Left hindlimb (tissue), 1 donor: ENCODE measurements around the gene ACAD11.
"Not testable (repeated sequence)": the region's sequence is repeated elsewhere in the genome, so short reads cannot be mapped to it uniquely, and the experiment has no call there.

Experiments
- DNase-seq: peaks from one replicate; pipeline ENCODE4 v3.0.0-alpha.2; 2018

Gene ACAD11

DNA sequence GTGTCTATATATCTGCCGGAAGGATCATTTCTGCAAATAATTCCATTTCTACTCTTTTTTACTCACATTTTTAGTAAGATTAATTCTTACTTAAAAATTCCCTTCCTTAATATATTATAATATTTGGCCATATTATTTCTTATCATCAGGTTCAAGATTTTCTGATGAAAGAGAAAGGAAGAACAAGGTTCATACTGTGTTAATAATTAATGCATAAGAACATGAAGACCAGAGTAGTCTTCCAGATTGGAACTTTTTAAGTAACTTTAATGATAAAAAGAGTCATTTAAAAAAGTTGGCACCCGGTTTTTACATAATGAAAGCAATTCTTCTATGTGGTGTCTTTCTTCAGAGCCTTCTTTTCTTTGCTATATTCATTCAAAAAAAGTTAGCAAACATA is 61.9 kb downstream of the ACAD11 start:
- no peak for DNase-seq

DNA sequence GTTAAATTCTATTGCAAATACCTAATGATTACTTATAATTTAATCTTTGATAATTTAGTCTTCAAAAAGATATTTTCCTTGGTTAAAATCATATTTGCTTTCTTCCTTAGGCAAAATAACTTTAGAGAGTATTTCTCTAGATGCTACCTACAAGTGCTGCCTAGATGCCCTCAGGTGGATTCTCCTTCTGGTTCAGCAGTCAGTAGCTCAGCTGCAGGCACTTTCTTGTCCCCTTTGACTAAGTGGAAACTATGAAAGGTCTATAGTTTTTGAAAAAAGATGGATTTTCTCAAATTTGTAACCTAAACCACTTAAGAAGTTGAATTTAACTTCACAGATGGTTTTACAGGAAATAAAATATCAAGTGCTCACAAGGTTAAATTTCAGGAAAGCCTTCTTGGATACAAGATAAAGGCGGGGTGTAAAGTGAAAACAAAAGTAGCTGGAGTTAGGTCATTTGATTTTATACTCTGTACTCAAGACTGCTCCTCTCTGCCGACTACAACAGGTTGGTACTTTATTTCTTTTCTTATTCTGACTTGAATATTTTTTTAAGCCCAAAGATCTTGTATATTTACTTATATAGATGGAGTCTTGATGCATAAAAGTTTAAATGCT is 62.7 kb downstream of the ACAD11 start, which contains the start of gene ACKR4:
Gene ACKR4, plus strand, starts transcription at position 455 of the 618 bp plus-strand sequence. CDS start 3,128 bp downstream, outside the sequence.
- no peak for DNase-seq

DNA sequence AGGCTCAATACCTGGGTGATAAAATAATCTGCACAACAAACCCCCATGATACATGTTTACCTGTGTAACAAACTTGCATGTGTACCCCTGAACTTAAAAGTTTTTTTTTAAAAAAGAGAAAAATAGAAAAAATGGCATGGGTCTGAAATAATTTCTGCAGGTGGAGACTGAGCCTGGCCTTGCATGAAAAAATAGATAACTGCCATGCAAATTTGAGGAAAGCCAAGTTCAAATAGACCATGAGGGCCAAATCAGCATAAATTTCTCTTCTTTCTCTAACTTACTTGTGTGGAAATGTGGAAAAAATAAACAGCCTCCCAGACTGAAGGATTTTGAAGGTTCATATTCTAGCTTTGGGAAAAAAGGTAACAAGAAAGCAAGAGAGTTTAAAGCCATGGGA is 63.3 kb downstream of the ACAD11 start:
- no peak for DNase-seq

DNA sequence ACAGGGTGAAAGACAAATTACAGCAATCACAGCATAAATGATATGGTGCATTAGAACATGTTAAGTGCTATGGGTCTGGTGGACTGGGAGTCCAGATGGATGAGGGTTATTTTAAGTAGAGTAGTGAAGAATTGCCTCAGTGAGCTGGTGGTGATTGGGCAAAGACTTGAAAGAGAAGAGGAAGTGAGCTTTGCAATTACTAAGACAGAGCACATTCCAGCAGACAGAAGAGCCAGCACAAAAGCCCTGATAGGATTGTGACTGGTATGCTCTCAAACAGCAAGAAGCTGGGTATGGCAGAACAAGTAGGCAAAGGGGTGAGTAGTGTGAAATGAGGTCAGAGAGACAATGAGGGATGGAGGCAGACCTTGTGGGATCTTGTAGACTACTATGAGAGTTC is 64.6 kb downstream of the ACAD11 start:
- no peak for DNase-seq

DNA sequence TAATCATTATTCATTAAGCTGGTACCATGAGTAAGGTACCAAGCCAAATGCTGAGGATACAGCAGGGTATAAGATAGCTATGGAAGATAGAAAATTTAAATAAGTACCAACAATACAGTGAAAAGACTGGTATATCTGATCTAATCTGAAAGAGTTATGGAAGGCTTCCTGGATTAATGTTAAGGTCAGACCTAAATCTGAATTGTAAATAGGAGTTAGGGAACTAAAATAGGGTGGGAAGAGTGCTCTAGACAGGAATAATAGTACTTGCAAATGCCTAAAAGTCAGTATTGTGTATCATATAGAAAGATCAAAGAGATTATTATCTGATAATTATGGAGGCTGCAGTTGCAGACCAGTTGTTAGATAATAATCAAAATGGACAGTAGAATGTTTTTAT is 65.1 kb downstream of the ACAD11 start:
- no peak for DNase-seq

DNA sequence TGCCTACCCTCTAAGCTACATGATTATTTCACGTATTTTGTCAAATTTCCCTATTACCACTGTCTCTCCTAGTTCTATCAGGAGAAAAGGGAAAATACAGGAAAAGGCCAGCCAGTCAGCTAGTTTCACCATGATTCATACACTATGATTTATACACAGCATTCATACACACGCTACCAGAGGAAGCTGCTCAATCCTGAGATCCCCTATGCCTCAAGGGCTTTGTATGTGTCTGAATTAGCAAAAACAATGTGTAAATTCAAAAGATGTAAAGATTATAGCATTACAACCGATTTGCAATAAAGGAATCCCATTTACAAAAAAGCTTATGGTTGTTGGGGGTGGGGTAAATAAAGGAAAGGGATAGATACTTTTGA is 65.7 kb downstream of the ACAD11 start:
- no peak for DNase-seq

DNA sequence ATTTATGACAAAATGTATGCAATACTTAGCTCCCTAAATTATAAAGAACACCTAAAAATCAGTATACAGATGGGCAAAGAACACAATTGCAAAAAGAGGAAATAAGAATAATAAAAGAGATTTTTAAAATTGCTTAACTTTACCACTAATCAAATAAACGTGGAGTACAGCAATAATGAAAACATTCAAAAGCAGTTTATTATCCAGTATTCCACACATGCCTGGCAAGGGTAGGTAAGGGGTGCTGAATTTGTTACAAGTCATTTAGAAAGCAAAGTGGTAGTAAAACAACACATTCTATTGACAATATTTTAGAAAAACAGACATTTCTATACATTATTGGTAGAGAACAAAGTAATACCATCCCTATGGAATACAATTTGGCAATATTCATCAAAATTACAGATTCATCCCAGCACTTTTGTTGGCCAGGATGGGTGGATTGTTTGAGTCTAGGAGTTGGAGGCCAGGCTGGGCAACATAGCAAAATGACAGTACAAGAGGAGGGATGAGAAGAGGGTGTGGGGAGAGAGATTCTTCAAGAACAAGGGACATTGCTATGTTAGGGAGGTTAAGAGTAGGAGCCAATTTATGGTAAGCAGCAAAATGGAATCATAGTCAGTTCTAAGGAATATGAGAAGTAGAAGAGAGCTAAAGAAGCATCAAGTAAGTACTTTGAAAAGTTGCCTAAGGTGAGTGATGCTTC is 66.2 kb downstream of the ACAD11 start:
- no peak for DNase-seq

DNA sequence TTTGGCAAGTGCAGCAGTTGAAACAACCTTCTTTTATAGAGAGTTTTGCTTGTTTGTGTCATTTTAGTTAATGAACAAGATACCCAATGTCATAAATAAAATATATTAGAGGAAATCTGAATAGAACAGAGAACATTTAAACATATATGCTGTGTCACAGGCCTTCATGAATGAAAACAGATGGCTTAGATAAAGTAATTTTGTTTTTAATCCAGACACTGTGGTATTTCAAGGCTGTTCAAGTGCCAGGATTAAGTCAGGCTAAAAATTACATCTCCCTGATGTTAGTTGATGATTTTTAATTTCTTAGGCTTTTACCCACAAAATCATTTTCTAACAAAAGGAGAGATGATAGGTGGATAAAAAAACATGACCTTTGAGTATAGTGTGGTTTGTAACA is 67.4 kb downstream of the ACAD11 start:
- no peak for DNase-seq

DNA sequence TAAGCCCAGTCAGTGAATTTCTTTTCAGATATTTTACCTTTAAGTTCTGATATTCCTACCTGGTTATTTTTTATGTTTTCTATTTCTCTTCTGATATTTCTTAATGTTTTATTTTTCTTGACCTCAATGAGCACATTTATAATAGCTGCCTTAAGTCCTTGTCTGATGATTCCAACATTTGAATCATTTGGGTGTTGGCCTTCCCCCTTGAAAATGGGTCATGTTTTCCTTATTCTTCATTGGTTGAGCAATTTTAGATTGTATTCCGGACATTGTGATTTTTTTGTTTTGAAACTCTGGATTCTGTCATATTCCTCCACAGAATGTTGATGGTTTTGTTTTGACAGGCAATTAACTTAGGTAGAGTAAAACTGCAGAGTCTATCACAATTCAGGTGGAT is 72.2 kb downstream of the ACAD11 start:
- no peak for DNase-seq

DNA sequence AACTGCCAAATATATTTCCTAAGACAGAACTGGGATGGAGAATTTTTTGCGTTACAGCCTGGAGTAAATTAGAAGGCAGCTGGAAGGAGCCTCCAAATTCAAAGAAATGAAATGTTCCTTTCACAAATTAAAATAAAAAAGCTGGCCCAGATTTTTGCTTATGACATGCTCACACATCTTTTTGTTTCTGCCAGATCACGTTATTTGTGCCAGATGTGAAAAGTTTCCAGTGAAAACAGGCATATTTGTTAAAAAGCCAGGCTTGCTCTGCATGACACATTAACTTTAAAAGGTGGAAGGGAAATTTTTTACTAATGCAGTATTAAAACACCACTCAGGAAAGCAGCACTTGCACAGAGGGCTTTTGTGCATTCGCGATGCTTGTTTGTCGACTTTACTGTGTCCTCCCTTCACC is 85.8 kb downstream of the ACAD11 start:
- peak; percentile 46 for DNase-seq

DNA sequence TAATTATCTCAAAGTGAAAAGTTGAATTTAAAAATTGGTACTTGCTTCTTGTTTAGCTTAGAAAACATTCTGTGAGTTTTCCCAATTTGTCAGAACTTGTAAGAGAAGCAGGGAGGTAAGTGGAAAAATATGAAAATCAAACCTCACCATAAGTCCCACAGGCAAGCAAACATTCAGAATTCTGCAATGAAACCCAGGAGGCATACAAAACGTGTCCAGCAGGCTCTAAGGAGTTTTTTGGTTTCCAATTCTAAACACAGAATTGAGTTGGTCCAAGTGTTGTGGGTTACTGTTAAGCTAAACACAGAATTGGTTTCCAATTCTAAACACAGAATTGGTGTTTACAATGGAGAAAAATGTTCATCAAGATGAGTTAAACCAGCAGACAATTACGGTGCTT is 89.6 kb downstream of the ACAD11 start:
- DNase-seq = no peak

DNA sequence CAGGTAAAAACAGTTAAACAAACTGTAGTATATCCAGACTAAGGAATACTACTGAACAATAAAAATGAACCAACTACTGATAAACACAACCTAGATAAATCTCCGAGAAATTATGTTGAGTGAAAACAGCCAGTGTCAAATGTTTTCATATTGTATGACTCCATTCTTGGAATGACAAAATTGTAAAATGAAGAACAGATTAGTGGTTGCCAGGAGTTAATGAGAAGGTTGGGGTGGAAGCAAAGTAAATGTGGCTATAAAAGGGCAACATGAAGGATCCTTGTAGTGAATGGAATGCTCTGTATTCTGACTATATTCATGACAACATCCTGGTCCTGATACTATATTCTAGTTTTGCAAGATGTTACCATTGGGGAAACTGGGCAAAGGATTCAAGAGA is 90.0 kb downstream of the ACAD11 start:
- DNase-seq = no peak

DNA sequence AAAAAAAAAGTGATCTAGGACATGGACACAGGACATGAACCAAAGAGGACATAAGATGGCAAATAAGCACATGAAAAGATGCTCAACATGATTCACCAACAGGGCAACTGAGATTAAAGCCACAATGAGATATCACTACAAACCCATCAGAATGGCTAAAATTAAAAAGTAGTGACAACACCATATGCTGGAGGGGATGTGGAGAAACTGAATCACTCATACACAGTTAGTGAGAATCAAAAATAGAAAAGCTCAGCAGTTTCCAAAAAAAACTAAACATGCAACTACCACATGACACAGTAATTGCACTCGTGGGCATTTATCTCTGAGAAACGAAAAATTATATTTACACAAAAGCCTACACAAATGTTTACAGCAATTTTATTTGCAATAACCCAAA is 90.5 kb downstream of the ACAD11 start:
- no peak for DNase-seq

DNA sequence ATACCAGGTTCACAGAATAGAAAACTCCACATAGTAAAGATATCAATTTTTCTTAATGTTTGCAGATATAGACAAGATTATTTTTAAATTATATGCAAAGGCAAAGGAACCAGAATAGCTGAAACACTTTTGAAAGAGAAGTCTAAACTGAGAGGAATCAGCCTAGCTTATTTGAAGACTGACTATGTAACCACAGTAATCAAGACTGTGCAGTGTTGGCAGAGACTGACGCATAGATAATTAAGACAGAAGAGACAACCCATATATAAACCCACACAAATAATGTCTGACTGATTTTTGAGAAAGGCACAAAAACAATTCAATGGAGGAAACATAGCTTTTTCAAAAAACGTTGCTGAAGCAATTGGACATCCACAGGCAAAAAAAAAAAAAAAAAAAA is 91.2 kb downstream of the ACAD11 start:
- no peak for DNase-seq

DNA sequence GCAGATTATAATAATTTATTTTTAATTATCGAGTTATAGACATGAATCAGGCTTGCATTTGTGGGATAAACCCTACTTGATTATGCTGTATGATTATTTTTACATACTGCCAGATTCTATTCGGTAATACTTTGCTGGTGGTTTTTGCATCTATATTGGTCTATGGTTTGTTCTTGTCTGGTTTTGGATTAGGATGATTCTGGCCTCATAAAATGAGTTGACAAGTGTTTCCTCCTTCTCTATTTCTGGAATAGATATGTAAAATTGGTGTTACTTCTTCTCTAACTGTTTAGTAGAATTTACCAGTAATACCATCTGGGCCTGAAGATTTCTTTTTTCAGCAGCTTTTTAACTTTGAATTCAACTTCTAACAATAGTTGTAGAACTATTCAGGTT is 95.5 kb downstream of the ACAD11 start:
- no peak for DNase-seq

DNA sequence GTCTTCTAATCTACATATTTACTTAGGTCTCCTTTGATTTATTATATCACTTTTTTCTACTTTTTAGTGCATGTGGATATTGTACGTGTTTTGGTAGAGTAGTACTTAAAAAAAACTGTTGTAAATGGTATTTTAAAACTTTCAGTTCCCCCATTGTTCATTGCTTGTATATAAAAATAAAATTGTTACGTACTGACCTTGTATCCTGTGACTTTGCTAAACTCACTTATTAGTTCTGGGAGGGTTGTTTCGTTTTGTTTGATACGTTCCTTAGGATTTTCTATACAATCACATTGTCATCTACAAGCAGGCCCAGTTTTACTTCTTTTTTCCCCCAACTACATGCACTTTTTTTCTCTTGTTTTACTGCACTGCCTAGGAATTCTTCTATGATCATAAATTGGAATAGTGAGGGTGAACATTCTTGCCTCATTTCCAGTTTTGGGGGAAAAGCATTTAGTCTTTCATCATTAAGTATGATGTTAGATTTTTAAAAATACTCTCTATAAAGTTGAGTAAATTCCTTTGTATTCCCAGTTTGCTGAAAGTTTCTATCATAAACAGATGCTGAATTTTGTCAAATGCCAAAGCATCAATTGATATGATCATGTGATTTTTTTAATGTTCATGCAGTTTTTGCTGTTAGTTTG is 96.1 kb downstream of the ACAD11 start:
- DNase-seq = no peak

DNA sequence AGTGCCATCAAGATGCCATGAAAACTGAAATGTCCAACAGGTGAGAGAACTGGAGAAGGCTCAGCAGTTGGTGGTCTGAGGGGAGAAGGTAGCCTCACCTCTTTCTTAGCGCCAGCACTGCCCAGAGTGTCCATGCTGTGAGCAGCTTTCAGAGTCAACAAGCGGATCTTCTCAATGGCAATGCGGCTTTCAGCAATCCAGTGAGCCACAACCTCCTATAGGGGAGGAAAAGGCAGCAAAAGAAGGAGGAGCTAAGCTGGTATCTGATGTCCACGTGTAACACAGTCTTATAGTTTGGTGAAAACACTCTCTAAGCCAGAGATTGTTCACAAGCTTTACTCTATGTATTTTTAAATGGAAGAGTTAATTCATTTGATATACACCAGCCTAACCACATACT is 98.6 kb downstream of the ACAD11 start:
- DNase-seq = no peak

DNA sequence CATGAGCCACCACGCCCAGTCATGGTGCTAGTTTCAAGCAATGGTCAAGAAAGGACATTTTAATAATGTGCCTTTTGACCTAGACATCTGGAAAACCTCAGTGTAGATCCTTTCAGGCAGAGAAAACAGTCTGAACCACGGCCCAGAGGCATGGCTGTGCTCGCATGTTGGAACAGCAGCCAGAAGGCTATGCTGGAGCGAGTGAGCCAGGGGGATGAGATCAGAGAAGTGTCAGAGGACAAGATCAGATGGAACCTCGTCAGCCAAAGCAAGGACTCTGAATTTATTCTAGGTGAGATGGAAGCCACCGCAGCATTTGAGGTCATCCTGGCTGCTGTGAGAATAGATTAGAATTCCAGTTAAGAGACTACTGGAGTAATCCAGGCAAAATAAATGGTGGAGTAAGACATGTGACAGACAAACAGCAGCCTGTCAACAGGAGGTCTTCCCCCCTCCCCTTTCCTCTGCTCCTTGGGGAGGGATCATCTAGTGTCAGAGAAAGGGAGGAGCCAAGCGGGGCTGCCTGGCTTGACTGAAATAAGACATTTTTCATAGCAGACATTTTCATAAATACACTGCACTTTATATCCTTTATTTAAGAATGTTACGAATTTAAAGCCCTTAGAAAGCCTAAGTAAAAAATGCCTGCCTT is 103.0 kb downstream of the ACAD11 start:
- peak; percentile 56 for DNase-seq

DNA sequence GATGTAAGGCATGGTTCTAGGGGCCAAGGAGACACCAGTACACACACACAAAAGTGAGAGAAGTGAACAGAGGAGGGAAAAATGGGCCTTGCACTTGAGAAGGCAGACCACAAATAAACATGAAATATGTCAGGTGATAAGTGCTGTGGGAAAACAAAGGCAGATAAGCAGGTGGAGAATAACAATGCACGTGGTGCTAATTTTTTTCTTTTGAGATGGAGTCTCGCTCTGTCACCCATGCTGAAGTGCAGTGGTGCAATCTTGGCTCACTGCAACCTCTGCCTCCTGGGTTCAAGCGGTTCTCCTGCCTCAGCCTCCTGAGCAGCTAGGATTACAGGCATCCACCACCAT is 103.6 kb downstream of the ACAD11 start:
- DNase-seq = not testable (repeated sequence)

DNA sequence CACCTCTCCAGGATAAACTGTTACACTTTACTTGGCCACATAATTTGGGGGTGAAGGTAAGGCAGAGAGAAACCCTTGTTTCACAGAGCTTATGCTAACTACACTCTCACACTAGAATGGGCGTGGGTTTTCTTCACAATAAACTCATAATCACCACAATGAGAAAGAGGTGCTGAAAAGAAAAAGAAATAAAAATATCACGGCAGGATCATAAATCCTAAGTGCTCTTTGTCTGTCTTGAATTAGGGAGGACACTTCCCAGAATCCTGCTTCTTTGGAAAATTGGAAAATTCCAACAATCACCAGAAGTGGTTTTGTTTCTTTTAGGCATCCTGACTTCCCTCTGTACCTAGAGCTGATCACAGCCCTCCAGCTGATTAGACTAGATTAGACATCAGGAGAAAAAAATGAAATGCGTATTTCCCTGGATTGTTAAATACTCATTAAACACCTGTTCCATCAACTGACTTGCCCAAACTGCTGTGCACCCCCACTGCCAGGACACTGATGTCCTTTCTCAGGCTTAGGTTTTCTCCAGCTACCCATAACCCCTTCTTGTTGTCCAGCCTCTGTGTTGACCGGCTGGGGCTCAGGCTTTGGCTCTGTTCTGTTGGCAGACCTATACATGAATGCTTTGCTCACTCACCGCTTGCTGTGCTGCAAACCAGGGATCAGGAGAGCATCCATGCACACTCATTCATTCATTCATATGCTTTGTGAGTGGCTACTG is 104.1 kb downstream of the ACAD11 start:
- no peak for DNase-seq

DNA sequence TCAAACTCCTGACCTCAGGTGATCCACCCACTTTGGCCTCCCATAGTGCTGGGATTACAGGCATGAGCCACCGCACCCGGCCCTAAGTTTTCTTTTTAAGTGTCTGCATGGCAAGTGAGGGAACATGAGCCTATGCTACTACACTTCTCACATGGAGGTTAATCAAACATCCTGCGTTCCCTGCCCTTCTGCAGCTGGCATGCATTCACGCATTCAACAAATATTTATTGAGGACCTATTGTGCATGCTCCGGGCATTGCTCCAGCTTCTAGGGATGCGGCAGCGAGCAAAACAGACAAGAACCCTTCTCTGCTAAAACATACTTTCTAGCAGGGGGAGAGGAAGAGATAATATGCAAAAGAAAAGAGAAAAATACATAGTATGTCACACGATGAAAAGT is 105.2 kb downstream of the ACAD11 start:
- no peak for DNase-seq

DNA sequence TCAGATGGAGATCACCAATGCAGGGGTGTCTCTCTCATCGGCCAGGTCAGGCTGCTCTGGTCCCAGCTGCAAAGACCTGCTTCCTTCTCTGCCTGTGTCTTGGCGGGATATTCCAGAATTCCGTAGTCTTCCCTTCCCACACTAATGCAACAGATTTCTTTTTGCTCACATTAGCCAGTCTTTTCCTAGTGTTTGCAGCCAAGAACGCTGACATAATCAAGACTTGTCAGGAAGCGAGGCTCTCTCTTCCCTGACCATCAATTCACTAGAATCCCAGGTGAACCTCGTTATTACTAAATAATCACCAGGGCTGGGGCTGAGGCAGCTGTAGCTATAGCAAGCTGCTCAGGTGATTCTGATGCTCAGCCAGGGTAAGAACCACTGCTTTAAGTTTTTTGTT is 105.8 kb downstream of the ACAD11 start:
- no peak for DNase-seq

DNA sequence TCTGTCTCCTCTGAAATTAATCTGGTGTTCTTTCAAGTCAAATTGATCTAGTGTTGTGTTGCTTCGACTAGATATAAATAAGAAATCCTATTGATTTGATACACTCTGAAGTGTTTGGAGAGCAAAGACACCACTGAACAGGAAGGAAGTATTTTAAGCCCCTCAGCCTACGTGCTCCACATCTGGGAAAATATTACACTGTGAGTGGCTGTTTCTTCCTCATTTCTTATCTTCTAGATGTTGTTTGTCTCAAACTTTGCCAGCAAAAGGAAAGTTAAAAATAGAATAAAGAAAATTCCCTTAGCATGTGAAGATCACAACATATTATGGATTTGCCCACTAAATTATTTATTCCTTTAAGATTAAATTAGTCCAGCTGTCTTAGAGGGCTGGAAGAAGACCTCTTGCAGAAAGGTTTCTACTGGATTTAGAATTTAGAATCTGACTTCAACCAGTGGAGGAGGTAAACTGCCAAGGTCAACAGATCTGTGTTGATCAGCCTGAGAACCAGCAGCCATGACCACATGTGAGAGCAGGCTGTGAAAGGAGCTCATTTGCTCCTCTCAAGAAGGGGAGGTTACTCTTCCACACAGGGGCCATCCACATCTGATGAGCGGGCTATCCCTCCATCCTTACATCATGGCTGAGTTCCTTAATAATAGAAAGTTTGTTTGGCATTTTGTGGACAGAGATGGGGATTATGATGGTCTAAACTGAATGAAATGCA is 108.9 kb downstream of the ACAD11 start:
- DNase-seq = no peak
